BLaER1 (cell line): ENCODE measurements around the gene CAP2.
"Not testable (repeated sequence)": the region's sequence is repeated elsewhere in the genome, so short reads cannot be mapped to it uniquely, and the experiment has no call there.

Source experiments
- H3K27ac ChIP-seq: shearing (Covaris generic); formaldehyde crosslinking; 2 replicates; pipeline ENCODE4 v1.8.1; 2022
- H3K27me3 ChIP-seq: shearing (Covaris generic); formaldehyde crosslinking; 2 replicates; pipeline ENCODE4 v1.8.1; 2022
- H3K36me3 ChIP-seq: shearing (Covaris generic); formaldehyde crosslinking; 2 replicates; pipeline ENCODE4 v1.8.1; 2022
- H3K4me1 ChIP-seq: shearing (Covaris generic); formaldehyde crosslinking; 2 replicates; pipeline ENCODE4 v1.8.1; 2022
- H3K4me2 ChIP-seq: shearing (Covaris generic); formaldehyde crosslinking; 2 replicates; pipeline ENCODE4 v1.8.1; 2022
- H3K4me3 ChIP-seq: shearing (Covaris generic); formaldehyde crosslinking; 2 replicates; pipeline ENCODE4 v1.8.1; 2022
- H3K9ac ChIP-seq: shearing (Covaris generic); formaldehyde crosslinking; 2 replicates; pipeline ENCODE4 v1.8.1; 2022
- H3K9me3 ChIP-seq: shearing (Covaris generic); formaldehyde crosslinking; 2 replicates; pipeline ENCODE4 v1.8.1; 2022
- H4K20me1 ChIP-seq: shearing (Covaris generic); formaldehyde crosslinking; 2 replicates; pipeline ENCODE4 v1.8.1; 2022
- Cebpa-rat ChIP-seq: shearing (Covaris generic); IDR thresholded peaks from 2 replicates; pipeline ENCODE4 v1.8.1; 2022

CAP2 gene

GRCh38 chr6:17429383-17430061 lies 36.1 kb downstream of the CAP2 start:
- Histone ChIP-seq H3K27ac (no peak overlapping the region), H3K4me2 (no peak overlapping the region), H3K9me3 (peaks cover 17% of the 10 kb centered on the region), H4K20me1 (no peaks in the 10 kb centered on the region), H3K4me1 (no peaks in the 10 kb centered on the region), H3K27me3 (no peaks in the 10 kb centered on the region), H3K9ac (no peak overlapping the region), H3K4me3 (no peak overlapping the region), H3K36me3 (peaks cover 26% of the 10 kb centered on the region)
- TF ChIP-seq Cebpa-rat, result no peak

GRCh38 chr6:17431581-17431980 lies 38.2 kb downstream of the CAP2 start:
- no peaks in the 10 kb centered on the region for H3K4me1 ChIP-seq
- H3K36me3 ChIP-seq, result peaks cover 31% of the 10 kb centered on the region
- no peaks in the 10 kb centered on the region for H3K27me3 ChIP-seq
- no peak overlapping the region for H3K9ac ChIP-seq
- H3K4me2 ChIP-seq, result no peak overlapping the region
- TF ChIP-seq Cebpa-rat, result no peak
- no peak overlapping the region for H3K27ac ChIP-seq
- no peaks in the 10 kb centered on the region for H4K20me1 ChIP-seq
- peaks cover 28% of the 10 kb centered on the region for H3K9me3 ChIP-seq
- H3K4me3 ChIP-seq, result no peak overlapping the region

- Histone ChIP-seq H3K9me3 (peaks cover 27% of the 10 kb centered on the region), H4K20me1 (no peaks in the 10 kb centered on the region), H3K4me2 (no peak overlapping the region), H3K9ac (no peak overlapping the region), H3K36me3 (peaks cover 31% of the 10 kb centered on the region), H3K27me3 (no peaks in the 10 kb centered on the region), H3K4me1 (no peaks in the 10 kb centered on the region), H3K27ac (no peak overlapping the region), H3K4me3 (no peak overlapping the region)
- no peak for TF ChIP-seq Cebpa-rat
These were observed 39.0 kb downstream of the CAP2 start for GRCh38 chr6:17432356-17432755.

- no peak overlapping the region for H3K4me3 ChIP-seq
- no peaks in the 10 kb centered on the region for H3K4me1 ChIP-seq
- peaks cover 18% of the 10 kb centered on the region; the same call in 1 of the 2 replicates for H3K36me3 ChIP-seq
- no peak for TF ChIP-seq Cebpa-rat
- peaks cover 34% of the 10 kb centered on the region for H3K9me3 ChIP-seq
- H3K4me2 ChIP-seq, result no peak overlapping the region
- no peak overlapping the region for H3K27ac ChIP-seq
- no peaks in the 10 kb centered on the region for H3K27me3 ChIP-seq
- H4K20me1 ChIP-seq, result no peaks in the 10 kb centered on the region
- no peak overlapping the region for H3K9ac ChIP-seq
These were observed 46.0 kb downstream of the CAP2 start for GRCh38 chr6:17439243-17439993.

GRCh38 chr6:17440811-17441210 lies 47.4 kb downstream of the CAP2 start:
- not testable (repeated sequence) for H4K20me1 ChIP-seq

GRCh38 chr6:17442196-17442595 lies 48.8 kb downstream of the CAP2 start:
- peaks cover 12% of the 10 kb centered on the region for H3K4me1 ChIP-seq
- peaks cover 26% of the 10 kb centered on the region for H3K9me3 ChIP-seq
- no peak for TF ChIP-seq Cebpa-rat
- 0 out of 2 replicates have a peak overlapping the region, but pooled peaks have one; percentile 4 for H3K27ac ChIP-seq
- H3K4me2 ChIP-seq, result no peak overlapping the region
- no peaks in the 10 kb centered on the region for H4K20me1 ChIP-seq
- no peak overlapping the region for H3K9ac ChIP-seq
- H3K36me3 ChIP-seq, result peaks cover 7% of the 10 kb centered on the region; the same call in 1 of the 2 replicates
- H3K27me3 ChIP-seq, result no peaks in the 10 kb centered on the region
- H3K4me3 ChIP-seq, result no peak overlapping the region

More at GRCh38 chr6:17440811-17441210, 47.4 kb downstream of the CAP2 start:
- H3K27ac ChIP-seq, H3K9ac ChIP-seq, H3K4me1 ChIP-seq, H3K27me3 ChIP-seq, H3K4me2 ChIP-seq, H3K4me3 ChIP-seq: not testable (repeated sequence)
- peaks cover 37% of the 10 kb centered on the region for H3K9me3 ChIP-seq
- H3K36me3 ChIP-seq, result peaks cover 18% of the 10 kb centered on the region; the same call in 1 of the 2 replicates

- H3K36me3 ChIP-seq, result 0 out of 2 replicates have a peak, but pooled peaks cover 5% of the 10 kb centered on the region
- H3K4me1 ChIP-seq, result peaks cover 55% of the 10 kb centered on the region
- H3K9me3 ChIP-seq, result peaks cover 16% of the 10 kb centered on the region
- no peaks in the 10 kb centered on the region for H4K20me1 ChIP-seq
- peak overlapping the region; percentile 93 for H3K27ac ChIP-seq
- no peak for TF ChIP-seq Cebpa-rat
- H3K27me3 ChIP-seq, result no peaks in the 10 kb centered on the region
- no peak overlapping the region for H3K4me3 ChIP-seq
- peak overlapping the region; percentile 63 for H3K4me2 ChIP-seq
- H3K9ac ChIP-seq, result no peak overlapping the region
These were observed 53.3 kb downstream of the CAP2 start for GRCh38 chr6:17446713-17447112.

GRCh38 chr6:17448165-17448564 lies 54.8 kb downstream of the CAP2 start:
- Histone ChIP-seq H3K27ac (peak overlapping the region; percentile 93), H3K4me2 (peak overlapping the region; percentile 63), H3K36me3 (no peaks in the 10 kb centered on the region), H4K20me1 (no peaks in the 10 kb centered on the region), H3K27me3 (no peaks in the 10 kb centered on the region), H3K9me3 (peaks cover 26% of the 10 kb centered on the region), H3K9ac (no peak overlapping the region), H3K4me3 (no peak overlapping the region), H3K4me1 (peaks cover 70% of the 10 kb centered on the region)
- no peak for TF ChIP-seq Cebpa-rat

- Histone ChIP-seq H3K4me2 (peak overlapping the region; percentile 81), H3K36me3 (peaks cover 11% of the 10 kb centered on the region; the same call in 1 of the 2 replicates), H3K9me3 (peaks cover 41% of the 10 kb centered on the region), H3K27ac (peak overlapping the region; percentile 93), H3K4me1 (peaks cover 82% of the 10 kb centered on the region), H3K27me3 (no peaks in the 10 kb centered on the region), H4K20me1 (no peaks in the 10 kb centered on the region), H3K4me3 (peak overlapping the region; percentile 40; the same call in 1 of the 2 replicates), H3K9ac (peak overlapping the region; percentile 75)
- TF ChIP-seq Cebpa-rat, result no peak
These were observed 57.0 kb downstream of the CAP2 start for GRCh38 chr6:17450397-17450796.

- Histone ChIP-seq H3K4me2 (peak overlapping the region; percentile 81), H3K36me3 (peaks cover 11% of the 10 kb centered on the region), H3K4me3 (peak overlapping the region; percentile 40; the same call in 1 of the 2 replicates), H3K27ac (peak overlapping the region; percentile 93), H3K9ac (peak overlapping the region; percentile 75), H3K27me3 (no peaks in the 10 kb centered on the region), H4K20me1 (no peaks in the 10 kb centered on the region), H3K9me3 (peaks cover 45% of the 10 kb centered on the region), H3K4me1 (peaks cover 82% of the 10 kb centered on the region)
- TF ChIP-seq Cebpa-rat, result no peak
These were observed 57.4 kb downstream of the CAP2 start for GRCh38 chr6:17450832-17451231.
